DOHH2 (cell line): ENCODE data around the gene FERMT1.

Experiments
- H3F3A ChIP-seq: fragments of 200-600 bp; sonication (generic), shearing (Covaris generic); 2 replicates; pipeline ENCODE4 v1.6.0; 2016; ENCODE audit warnings: antibody characterized with exemption, mild to moderate bottlenecking; ENCODE audit not compliant: control insufficient read depth, insufficient read depth
- H3K27ac ChIP-seq: fragments of 200-600 bp; sonication (generic); 2 replicates; pipeline ENCODE4 v1.5.1; 2014; ENCODE audit warnings: low read depth, mild to moderate bottlenecking, low read length, moderate library complexity
- H3K27me3 ChIP-seq: fragments of 200-600 bp; sonication (generic); 2 replicates; pipeline ENCODE4 v1.6.1; 2014; ENCODE audit warnings: mild to moderate bottlenecking, low read length, mixed read lengths; ENCODE audit not compliant: control insufficient read depth
- H3K36me3 ChIP-seq: fragments of 200-600 bp; sonication (generic); 2 replicates; pipeline ENCODE4 v1.6.1; 2014; ENCODE audit warnings: mild to moderate bottlenecking, low read length, moderate library complexity, mixed read lengths; ENCODE audit not compliant: control insufficient read depth
- H3K4me1 ChIP-seq: fragments of 200-600 bp; sonication (generic); 2 replicates; pipeline ENCODE4 v1.6.1; 2014; ENCODE audit warnings: mild to moderate bottlenecking, low read length, mixed read lengths; ENCODE audit not compliant: control insufficient read depth
- H3K4me2 ChIP-seq: fragments of 200-600 bp; sonication (generic); 2 replicates; pipeline ENCODE4 v1.6.0; 2014; ENCODE audit warnings: mild to moderate bottlenecking, low read length, moderate library complexity
- H3K4me3 ChIP-seq: fragments of 200-600 bp; sonication (generic); 2 replicates; pipeline ENCODE4 v1.5.1; 2014; ENCODE audit warnings: mild to moderate bottlenecking, low read length, mixed read lengths
- H3K79me2 ChIP-seq: fragments of 200-600 bp; sonication (generic); 2 replicates; pipeline ENCODE4 v1.6.1; 2014; ENCODE audit warnings: mild to moderate bottlenecking, low read length, mixed read lengths; ENCODE audit not compliant: control insufficient read depth
- H3K9me2 ChIP-seq: fragments of 200-600 bp; sonication (generic); replicated peaks from 2 replicates; pipeline ENCODE4 v1.6.1; 2014; ENCODE audit warnings: mild to moderate bottlenecking, low read length, mixed read lengths; ENCODE audit not compliant: control insufficient read depth
- H3K9me3 ChIP-seq: fragments of 200-600 bp; sonication (generic); 2 replicates; pipeline ENCODE4 v1.6.1; 2014; ENCODE audit warnings: antibody characterized with exemption, low read length, mixed read lengths; ENCODE audit not compliant: control insufficient read depth, insufficient read depth
- H4K20me1 ChIP-seq: fragments of 200-600 bp; sonication (generic); 2 replicates; pipeline ENCODE4 v1.6.0; 2014; ENCODE audit warnings: low read depth, mild to moderate bottlenecking, antibody characterized with exemption, low read length, moderate library complexity; ENCODE audit not compliant: control insufficient read depth, insufficient read depth
- CTCF ChIP-seq: fragments of 200-600 bp; sonication (generic); IDR thresholded peaks from one replicate; pipeline ENCODE4 v1.5.1; 2014; ENCODE audit warnings: antibody characterized with exemption, mild to moderate bottlenecking, low read depth, low read length; ENCODE audit not compliant: poor library complexity, severe bottlenecking
- EZH2phosphoT487 ChIP-seq: fragments of 200-600 bp; sonication (generic); IDR thresholded peaks from 2 replicates; pipeline ENCODE4 v1.6.1; 2017; ENCODE audit warnings: borderline replicate concordance, mild to moderate bottlenecking, antibody characterized with exemption, low read length, moderate library complexity, mixed read lengths

FERMT1 gene

GRCh38 chr20:6104493-6105188, 18.2 kb downstream of the FERMT1 start:
- Histone ChIP-seq H3K9me3 (no peaks in the 10 kb centered on the region), H3K27ac (no peak overlapping the region), H4K20me1 (no peaks in the 10 kb centered on the region), H3K4me3 (no peak overlapping the region), H3F3A (no peaks in the 10 kb centered on the region), H3K79me2 (no peaks in the 10 kb centered on the region), H3K4me1 (no peaks in the 10 kb centered on the region), H3K27me3 (no peaks in the 10 kb centered on the region), H3K4me2 (no peak overlapping the region), H3K36me3 (no peaks in the 10 kb centered on the region), H3K9me2 (no peaks in the 10 kb centered on the region)
- TF ChIP-seq CTCF (no peak), EZH2phosphoT487 (no peak)

GRCh38 chr20:6103301-6103700, 19.5 kb downstream of the FERMT1 start:
- Histone ChIP-seq H3K79me2 (no peaks in the 10 kb centered on the region), H3K4me1 (no peaks in the 10 kb centered on the region), H3K4me3 (no peak overlapping the region), H3K27me3 (0 out of 2 replicates have a peak, but pooled peaks cover 3% of the 10 kb centered on the region), H3F3A (no peaks in the 10 kb centered on the region), H3K9me2 (no peaks in the 10 kb centered on the region), H4K20me1 (no peaks in the 10 kb centered on the region), H3K27ac (no peak overlapping the region), H3K36me3 (no peaks in the 10 kb centered on the region), H3K9me3 (no peaks in the 10 kb centered on the region), H3K4me2 (no peak overlapping the region)
- TF ChIP-seq EZH2phosphoT487 (no peak), CTCF (no peak)

GRCh38 chr20:6101346-6101745, 21.5 kb downstream of the FERMT1 start:
- no peaks in the 10 kb centered on the region for H3K4me1 ChIP-seq
- TF ChIP-seq EZH2phosphoT487, result no peak
- no peaks in the 10 kb centered on the region for H3K79me2 ChIP-seq

GRCh38 chr20:6100246-6100645, 22.6 kb downstream of the FERMT1 start:
- Histone ChIP-seq H4K20me1 (no peaks in the 10 kb centered on the region), H3K9me2 (no peaks in the 10 kb centered on the region), H3K36me3 (no peaks in the 10 kb centered on the region)

More at GRCh38 chr20:6101346-6101745, 21.5 kb downstream of the FERMT1 start:
- Histone ChIP-seq H3K4me3 (no peak overlapping the region), H3K9me3 (no peaks in the 10 kb centered on the region), H3K27ac (no peak overlapping the region), H3K36me3 (no peaks in the 10 kb centered on the region), H3K4me2 (no peak overlapping the region), H3F3A (no peaks in the 10 kb centered on the region), H4K20me1 (no peaks in the 10 kb centered on the region), H3K27me3 (0 out of 2 replicates have a peak, but pooled peaks cover 3% of the 10 kb centered on the region), H3K9me2 (no peaks in the 10 kb centered on the region)

More at GRCh38 chr20:6100246-6100645, 22.6 kb downstream of the FERMT1 start:
- Histone ChIP-seq H3K27ac (no peak overlapping the region), H3K27me3 (0 out of 2 replicates have a peak, but pooled peaks cover 3% of the 10 kb centered on the region), H3K4me2 (no peak overlapping the region), H3K79me2 (no peaks in the 10 kb centered on the region), H3F3A (no peaks in the 10 kb centered on the region), H3K4me1 (no peaks in the 10 kb centered on the region), H3K9me3 (no peaks in the 10 kb centered on the region), H3K4me3 (no peak overlapping the region)
- TF ChIP-seq EZH2phosphoT487 (no peak), CTCF (no peak)
